GM18526 (cell line): Measurements from ENCODE around the gene STAG1.

ENCODE experiments used
- POLR2A ChIP-seq: IDR thresholded peaks from 3 replicates; pipeline ENCODE4 v1.6.1; 2011; ENCODE audit not compliant: insufficient read length; ENCODE audit errors: extremely low read depth

Gene STAG1

DNA sequence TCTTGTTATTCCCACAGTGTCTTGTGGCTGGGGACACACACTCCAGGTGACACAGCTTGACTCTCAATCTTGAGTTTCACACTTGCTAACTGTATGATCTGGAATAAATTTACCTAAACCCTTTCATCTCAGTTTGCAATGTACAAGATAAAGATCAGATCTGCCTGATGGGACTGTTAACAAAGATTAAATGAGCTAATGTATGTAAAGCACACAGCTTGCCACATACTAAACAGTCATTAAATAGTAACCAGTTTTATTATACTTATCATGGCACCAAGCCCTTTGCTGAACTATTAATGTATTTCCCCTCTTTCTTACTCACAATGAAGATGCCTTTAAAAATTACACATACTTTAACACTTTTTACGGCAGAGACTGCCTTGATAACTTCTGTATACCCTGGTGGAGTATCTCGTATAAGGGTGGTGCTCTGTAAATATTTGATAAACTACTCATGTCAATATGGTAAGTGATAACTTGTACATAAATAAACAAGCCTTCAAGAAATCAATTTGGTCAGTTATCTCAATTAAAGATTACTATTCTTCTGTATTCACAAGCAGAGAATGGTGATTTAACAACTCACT, 184.5 kb downstream of the STAG1 start:
- no peak for TF ChIP-seq POLR2A

DNA sequence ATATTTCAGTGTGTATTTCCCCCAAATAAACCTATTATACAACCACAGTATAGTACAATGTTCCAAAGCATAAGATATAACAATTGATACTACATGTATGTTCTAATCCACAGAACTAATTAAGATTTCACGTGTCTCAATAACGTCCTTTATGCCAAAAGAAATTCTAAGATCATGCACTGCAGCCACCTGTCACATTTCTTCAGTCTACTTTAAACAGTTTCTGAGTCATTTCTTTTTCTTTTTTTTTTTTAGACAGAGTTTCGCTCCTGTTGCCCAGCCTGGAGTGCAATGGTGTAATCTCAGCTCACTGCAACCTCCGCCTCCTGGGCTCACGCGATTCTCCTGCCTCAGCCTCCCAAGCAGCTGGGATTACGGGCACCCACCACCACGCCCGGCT, 190.2 kb downstream of the STAG1 start:
- no peak for TF ChIP-seq POLR2A

DNA sequence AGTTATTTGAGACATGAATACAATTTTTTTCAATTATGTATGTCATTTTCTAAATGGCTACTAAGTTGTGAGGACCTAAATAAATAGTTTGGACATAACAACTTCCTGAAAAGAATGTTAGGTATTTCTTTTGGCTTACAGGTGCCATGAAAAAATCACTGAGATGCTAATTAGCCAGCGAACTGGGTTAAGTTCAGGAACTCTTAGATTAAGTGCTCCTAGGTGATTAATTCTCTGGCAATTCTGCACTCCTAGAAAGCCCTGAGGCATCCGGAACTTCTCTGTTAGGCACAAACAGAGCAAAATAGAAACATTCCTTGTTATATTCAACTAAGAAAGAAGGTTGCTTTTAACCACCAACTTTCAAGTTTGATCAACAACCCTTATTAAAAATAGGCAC, 192.3 kb downstream of the STAG1 start:
- TF ChIP-seq POLR2A = no peak

DNA sequence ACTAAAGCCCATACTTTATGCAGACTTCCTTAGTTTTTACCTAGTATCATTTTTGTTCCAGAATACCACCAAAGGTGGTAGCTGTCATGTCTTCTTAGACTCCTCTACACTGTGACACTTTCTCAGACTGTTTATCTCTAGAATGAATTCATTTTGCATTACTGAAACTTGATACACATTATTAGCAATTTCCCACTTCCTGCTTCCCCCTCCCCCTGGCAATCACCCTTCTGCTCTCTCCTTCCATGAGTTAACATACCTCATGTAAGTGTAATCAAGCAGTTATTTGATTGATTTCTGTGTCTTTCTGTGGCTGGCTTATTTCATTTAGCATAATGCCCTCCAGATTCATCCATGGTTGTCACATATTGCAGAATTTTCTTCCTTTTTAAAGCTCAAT, 204.9 kb downstream of the STAG1 start:
- no peak for TF ChIP-seq POLR2A

DNA sequence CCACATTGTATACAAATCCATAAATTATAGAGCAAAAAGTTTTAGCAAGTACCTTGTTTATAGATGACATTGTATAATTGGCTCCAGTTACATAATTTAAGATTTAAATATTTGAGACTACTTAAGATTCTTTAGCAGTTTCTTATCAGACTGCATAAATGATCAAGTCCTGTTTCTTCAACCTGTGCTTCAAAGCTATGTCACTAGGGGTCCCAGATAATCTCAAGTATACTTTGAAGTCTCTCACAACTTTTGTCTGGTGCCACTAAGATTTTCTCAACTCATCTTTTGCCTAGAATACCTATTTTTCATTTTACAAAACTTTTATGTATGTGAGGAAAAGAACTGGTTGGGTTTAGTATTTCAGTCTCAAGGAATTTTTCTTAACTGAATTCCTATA, 205.5 kb downstream of the STAG1 start:
- no peak for TF ChIP-seq POLR2A

DNA sequence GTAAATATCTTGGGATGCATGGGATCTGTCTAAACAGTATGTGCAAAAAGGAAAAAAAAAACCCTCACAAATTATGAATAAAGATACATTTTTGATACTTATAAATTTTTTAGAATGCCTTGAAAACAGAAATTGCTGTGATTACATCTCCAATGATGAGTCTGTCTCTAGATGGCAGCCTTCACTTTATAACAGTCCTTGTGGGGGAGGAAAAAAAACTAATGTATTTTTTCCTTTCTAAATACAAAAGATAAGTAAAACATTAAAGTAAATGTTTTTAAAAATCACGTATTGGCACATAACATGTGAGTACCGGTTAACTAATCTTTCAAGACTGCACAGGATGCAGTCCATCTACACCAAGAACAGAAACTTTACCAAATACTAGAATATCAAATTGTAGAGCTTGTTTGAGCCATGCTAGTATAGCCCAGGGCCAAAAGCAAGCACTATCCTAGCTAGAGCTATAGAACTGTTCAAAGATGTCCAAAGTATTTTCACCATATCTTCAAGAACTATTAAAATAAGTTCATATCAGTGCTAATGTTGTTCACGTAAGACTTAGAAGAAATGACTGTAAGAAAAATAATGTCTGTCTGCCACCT, 206.4 kb downstream of the STAG1 start:
- no peak for TF ChIP-seq POLR2A

DNA sequence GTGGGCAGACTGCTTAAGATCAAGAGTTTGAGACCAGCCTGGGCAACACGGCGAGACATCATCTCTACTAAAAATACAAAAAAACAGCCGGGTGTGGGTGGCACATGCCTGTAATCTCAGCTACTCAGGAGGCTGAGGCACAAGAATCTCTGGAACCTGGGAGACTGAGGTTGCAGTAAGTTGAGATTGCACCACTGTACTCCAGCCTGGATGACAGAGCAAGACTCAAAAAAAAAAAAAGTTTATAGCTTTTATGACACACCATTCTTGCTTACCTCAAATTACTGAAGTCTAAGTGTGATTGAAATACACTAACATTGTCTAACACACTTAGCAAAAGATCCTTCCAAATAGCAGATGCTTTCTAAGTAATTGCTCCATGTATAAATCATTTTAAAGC, 207.6 kb downstream of the STAG1 start:
- TF ChIP-seq POLR2A = no peak

DNA sequence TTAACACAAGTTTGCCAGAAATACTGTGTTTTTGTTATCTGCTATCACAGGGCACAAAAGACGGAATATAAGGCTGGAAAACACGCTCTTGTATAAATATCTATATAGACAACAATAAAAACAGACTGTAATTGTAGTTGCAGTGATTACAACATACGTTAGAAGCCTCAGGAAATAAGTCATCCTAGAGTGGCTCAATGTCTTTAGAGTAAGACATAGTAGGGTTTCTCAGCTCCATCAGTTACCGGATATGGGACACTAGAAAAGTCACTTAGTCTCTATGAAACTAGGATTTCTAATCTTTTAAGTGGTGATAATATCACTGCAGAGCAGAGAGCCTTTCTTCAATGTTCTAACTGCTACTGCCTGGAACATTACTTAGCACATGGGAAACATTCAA, 208.8 kb downstream of the STAG1 start:
- TF ChIP-seq POLR2A = no peak

DNA sequence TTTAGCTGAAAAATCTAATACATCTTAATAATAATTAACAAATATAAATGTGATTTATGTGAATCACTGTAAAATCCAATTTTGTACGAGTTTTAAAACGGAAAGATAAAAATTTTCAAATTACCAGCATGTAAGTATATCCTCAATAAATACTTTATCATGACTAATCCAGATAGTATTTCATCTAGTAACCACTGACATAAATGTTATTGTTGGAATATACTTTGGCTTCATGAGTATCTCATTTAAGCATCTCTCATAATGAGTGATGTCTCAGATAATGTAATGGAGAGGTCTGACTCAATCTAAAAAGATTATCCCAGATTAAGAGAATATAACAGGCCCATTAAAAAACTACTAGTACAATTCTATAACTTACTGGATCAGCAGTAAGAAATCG, 216.3 kb downstream of the STAG1 start:
- TF ChIP-seq POLR2A = no peak

DNA sequence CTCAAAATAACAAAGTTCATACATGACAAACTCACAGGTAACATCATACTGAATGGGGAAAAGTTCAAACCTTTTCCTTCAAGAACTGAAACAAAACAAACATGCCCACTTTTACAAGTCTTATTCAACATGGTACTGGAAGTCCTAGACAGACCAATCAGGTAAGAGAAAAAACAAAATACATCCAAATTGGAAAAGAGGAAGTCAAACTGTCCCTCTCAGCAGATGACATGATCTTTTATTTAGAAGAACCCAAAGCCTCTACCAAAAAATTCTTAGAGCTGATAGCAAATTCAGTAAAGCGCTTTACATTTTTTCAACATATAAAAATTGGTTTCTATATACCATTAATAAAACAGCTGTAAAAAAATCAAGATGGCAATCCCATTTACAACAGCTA, 219.4 kb downstream of the STAG1 start:
- no peak for TF ChIP-seq POLR2A

DNA sequence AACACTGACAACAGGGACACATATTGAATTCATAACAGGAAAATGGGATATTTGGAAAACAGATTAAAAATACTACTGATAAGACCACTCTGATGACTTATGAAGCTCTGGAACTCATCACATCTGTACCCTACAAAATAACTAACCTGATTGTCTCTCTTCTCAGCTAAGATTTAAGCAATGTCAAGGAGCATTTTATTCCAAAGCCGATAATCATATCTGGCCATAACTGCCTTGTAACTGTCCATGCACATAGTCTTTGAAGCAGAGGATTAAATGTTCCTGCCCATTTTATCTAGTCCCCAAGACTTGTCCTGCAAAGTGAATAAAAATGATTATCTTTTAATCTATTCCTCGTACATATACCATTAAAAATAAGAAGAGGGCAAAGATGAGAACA, 234.1 kb downstream of the STAG1 start:
- TF ChIP-seq POLR2A = no peak

DNA sequence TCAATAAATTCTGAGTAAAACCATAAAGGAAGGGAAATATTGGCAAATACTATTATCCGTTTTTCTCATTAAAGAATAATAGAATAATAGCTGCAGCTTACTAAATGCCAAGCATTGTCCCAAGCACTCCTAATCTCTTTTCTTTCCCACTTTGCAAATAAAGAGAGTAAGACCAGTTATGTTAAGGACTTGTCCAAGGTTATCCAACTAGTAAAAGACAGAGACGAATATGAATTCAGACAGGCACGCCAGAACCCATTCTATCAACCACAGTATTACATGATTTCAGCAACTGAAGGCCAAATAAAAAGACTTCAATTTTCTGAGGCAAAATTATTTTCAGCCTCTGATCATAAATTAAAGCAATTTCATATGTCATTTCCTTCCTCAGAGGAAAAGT, 235.5 kb downstream of the STAG1 start:
- TF ChIP-seq POLR2A = no peak

DNA sequence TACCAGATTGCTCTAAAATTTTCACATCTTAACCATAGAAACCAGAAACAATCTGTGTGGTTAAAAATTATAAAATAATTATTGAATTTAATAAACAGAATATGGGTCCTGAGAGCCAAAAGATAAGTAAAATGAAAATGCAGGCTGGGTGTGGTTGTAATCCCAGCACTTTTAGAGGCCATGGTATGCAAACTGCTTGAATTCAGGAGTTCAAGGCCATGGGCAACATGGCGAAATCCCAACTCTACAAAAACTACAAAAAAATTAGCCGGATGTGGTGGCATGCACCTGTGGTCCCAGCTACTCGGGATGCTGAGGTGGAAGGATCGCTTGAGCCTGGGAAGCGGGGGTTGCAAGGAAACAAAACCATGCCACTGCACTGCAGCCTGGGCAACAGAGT, 236.1 kb downstream of the STAG1 start:
- no peak for TF ChIP-seq POLR2A

DNA sequence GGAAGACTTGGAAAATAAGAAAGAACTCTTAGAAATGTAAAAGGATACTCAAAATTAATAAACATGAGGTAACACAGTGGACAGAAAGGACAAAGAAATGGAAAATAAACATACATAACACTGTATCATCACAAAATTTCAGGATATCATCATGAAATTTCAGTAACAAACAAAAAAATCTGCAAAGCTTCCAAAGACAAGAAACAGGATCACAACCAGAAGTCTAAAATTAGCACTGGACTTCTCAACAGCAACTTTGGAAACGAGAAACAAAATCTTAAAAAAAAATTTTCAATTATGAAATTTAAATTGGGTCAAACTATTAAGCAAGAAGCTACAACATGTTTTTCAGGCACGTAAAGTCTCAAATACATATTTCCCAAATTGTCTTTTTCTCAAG, 238.8 kb downstream of the STAG1 start:
- TF ChIP-seq POLR2A = no peak

DNA sequence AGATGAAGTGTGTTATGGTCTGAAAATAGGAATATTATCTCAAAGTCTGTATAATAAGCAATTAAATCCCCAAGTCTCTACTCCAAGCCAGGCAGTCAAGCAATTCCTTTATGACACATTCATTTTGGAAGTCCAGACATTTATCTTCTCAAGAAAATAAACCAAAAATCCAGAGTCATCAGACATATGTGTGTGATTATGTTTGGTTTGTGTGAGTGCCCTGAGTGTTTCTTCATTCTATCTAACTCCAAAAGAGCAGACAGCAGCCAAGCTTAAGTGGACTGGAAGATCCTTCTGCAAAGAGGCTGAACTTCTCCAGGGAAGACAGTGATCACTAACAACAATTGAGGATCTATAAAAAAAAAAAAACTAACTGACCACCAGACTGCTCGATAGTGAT, 239.8 kb downstream of the STAG1 start:
- TF ChIP-seq POLR2A = no peak

DNA sequence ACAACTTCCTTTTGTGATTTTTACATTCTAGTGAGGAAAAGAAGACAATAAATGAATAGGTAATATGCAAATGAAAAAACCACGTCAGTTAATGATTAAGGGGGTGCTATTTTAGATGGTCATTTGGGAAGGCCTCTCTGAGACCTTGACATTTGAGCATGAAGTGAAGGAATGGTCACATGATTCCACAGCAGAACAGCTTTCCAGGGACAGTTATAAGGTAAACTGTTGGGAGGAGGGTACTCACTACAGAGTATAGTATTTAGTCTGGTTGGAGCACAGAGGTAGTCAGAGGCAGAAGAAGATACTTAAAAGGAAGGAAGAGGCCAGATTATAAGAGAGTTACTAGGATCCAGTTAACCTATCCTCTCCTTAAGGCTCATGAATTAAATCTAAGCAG, 246.5 kb downstream of the STAG1 start:
- TF ChIP-seq POLR2A = no peak

DNA sequence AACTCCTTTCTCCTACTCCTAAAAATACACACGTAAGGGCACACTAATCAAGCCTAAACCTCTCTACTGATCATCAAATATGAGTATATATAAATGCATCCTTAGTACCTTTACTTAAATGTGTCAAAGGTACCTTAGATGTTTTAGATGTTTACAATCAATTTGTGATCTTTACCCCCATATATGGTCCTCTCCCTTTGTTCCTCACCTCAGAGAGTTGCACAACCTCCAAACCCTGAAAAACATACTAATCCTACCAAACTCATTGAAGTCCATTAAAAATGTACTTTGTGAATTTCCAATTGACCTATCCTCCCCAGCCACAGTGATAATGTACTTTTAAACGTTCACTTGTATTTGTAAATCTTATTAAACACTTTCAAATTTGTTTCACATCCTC, 249.1 kb downstream of the STAG1 start:
- no peak for TF ChIP-seq POLR2A

DNA sequence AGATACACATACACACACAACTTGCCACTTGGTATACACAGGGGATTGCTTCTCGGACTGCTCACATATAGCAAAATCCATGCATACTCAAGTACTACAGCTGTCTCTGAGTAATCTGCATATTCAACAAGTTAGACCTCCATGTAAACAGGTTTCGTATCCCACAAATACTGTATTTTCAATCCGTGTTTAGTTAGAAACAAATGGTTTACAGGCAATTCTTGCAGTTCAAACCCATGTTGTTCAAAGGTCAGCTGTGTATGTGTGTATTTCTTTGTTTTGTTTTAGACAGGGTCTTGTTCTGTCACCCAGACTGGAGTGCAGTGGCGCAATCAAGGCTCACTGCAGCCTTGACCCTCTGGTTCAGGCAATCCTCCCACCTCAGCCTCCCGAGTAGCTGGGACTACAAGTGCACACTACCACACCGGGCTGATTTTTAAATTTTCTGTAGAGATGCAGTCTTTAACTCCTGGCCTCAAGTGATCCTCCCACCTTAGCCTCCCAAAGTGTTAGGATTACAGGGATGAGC, 253.2 kb downstream of the STAG1 start:
- TF ChIP-seq POLR2A = no peak

DNA sequence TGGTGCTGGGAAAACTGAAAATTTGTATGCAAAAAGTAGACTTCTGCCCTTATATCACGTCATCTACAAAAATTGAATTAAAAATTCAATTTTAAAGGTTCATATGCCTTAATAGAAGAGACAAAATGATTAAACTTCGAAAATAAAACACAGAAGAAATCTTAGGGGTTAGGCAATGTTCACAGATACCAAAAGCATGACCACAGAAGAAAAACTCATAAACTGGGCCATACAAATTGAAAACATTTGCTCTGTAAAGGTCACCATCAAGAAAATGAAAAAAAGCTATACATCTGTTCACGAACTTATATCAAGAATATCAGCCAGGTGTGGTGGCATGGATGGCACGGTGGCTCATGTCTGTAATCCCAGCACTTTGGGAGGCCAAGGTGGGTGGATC, 257.0 kb downstream of the STAG1 start:
- TF ChIP-seq POLR2A = no peak
